ENCODE measurements around the gene CACNB4.
"Not testable (repeated sequence)": the region's sequence is repeated elsewhere in the genome, so short reads cannot be mapped to it uniquely, and the experiment has no call there.

CACNB4 gene

DNA sequence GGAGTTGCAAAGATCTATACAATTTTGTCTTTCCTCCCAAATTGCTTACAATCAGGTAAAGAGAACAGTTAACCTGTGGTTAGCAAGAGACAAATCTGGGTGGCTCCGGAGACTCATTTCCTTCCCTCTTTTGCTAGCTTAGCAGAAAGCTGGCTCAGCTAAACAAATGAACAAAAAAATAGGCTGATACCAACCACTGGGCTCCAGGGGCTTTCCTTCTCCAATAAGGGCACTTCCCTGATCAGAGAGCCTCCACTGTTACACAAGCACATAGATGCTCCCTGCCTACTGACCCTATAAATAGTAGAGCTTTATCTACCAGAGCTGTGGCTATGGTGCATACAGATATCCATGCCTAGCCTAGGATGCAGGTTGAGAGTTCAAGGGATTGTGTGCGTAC, 180.5 kb downstream of the CACNB4 start:
- Histone ChIP-seq H3K36me3 (no peaks in the 10 kb centered on the region), H3K9me3 (no peaks in the 10 kb centered on the region), H3K4me3 (no peak overlapping the region), H3K4me1 (peaks cover 0 to 24% (median 8%) of the 10 kb centered on the region in 4 donors), H3K27me3 (no peaks in the 10 kb centered on the region), H3K27ac (no peak overlapping the region)
- intact Hi-C loops (cut with DNase I; ENCODE audit: low total_unique reads): no loop called here
- TF ChIP-seq CTCF (IDR thresholded peaks at IDR 0.05): no peak
- peak in 1 of 2 donors; percentile 29 for DNase-seq

DNA sequence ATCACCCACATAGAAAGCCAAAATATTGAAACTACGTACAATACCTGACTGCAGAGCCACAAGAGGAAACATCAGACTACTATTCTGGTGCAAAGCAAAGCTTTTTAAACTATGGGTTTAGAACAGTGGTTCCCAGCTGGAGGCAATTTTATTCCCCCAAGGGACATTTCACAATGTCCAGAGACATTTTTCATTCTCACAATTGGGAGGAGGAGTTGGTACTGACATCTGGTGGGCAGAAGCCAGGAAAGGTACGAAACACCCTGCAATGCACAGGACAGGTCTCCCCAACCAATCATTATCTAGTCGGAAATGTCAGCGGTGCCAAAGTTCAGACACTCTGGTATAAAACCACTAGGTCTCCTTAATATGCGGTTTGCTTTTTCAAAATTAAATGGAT, 182.2 kb downstream of the CACNB4 start:
- H3K4me1 ChIP-seq: peaks cover 0 to 7% (median 0%) of the 10 kb centered on the region in 4 donors
- TF ChIP-seq CTCF (IDR thresholded peaks at IDR 0.05): no peak
- H3K36me3 ChIP-seq: no peaks in the 10 kb centered on the region
- no peaks in the 10 kb centered on the region for H3K9me3 ChIP-seq
- no peaks in the 10 kb centered on the region for H3K27me3 ChIP-seq
- no peak for DNase-seq
- no peak overlapping the region for H3K27ac ChIP-seq
- no peak overlapping the region for H3K4me3 ChIP-seq
- intact Hi-C loops (cut with DNase I; ENCODE audit: low total_unique reads): no loop called here

- H3K36me3 ChIP-seq; H3K27ac ChIP-seq; H3K4me3 ChIP-seq; H3K27me3 ChIP-seq; H3K9me3 ChIP-seq; DNase-seq; intact Hi-C loops (cut with DNase I; ENCODE audit: low total_unique reads); H3K4me1 ChIP-seq: not testable (repeated sequence)
These were observed 183.2 kb downstream of the CACNB4 start for GRCh38 chr2:151915629-151916025.

DNA sequence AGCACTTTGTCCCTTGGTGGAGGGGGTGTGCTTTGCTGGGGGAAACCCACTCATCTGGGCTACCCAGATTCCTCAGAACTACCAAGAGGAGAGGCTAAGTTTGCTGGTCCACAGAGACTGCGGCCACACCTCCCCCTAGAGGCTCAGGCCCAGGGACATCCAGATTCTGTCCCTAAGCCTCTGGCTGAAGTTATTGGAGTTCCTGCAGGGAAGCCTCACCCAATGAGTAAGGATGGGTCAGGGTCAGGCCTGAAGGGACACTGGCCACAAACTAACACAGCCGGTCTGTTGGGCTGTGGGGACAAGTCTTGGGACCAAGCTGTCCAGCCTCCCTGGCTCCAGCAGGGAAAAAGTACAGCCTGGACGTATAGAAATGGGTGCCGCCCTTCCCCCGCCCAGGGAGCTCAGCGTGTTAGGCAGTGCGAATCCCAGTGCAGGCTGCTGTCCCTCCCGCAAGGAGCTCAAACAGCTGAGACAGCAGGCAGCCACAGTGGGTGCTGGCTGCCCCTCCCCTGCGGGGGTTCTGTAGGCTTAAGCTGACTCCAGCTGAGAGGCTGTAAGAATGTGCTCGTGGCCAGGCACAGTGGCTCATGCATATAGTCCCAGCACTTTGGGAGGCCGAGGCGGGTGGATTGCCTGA, 183.7 kb downstream of the CACNB4 start:
- no peak for DNase-seq
- H3K9me3 ChIP-seq: no peaks in the 10 kb centered on the region
- no peak overlapping the region for H3K27ac ChIP-seq
- intact Hi-C loops (cut with DNase I; ENCODE audit: low total_unique reads): no loop called here
- peaks cover 0 to 4% (median 0%) of the 10 kb centered on the region in 4 donors for H3K4me1 ChIP-seq
- H3K27me3 ChIP-seq: no peaks in the 10 kb centered on the region
- no peak for TF ChIP-seq CTCF (IDR thresholded peaks at IDR 0.05)
- no peaks in the 10 kb centered on the region for H3K36me3 ChIP-seq
- no peak overlapping the region for H3K4me3 ChIP-seq

- Histone ChIP-seq H3K27ac (peak overlapping the region; percentile 33 to 48), H3K9me3 (no peaks in the 10 kb centered on the region), H3K4me3 (no peak overlapping the region), H3K36me3 (no peaks in the 10 kb centered on the region), H3K4me1 (peaks cover 0 to 39% (median 7%) of the 10 kb centered on the region in 4 donors), H3K27me3 (no peaks in the 10 kb centered on the region)
- intact Hi-C loops (cut with DNase I; ENCODE audit: low total_unique reads): no loop called here
- no peak for TF ChIP-seq CTCF (IDR thresholded peaks at IDR 0.05)
- no peak for DNase-seq
These were observed 190.5 kb downstream of the CACNB4 start for GRCh38 chr2:151908204-151908882.

Measured in tibial artery (tissue), 4 donors.